GM03348 (cell line): ENCODE data around the gene NAT8L.

Source experiments
- DNase-seq: peaks from one replicate; pipeline ENCODE4 v3.0.0; 2012; ENCODE audit warnings: low spot score

The NAT8L gene

DNA sequence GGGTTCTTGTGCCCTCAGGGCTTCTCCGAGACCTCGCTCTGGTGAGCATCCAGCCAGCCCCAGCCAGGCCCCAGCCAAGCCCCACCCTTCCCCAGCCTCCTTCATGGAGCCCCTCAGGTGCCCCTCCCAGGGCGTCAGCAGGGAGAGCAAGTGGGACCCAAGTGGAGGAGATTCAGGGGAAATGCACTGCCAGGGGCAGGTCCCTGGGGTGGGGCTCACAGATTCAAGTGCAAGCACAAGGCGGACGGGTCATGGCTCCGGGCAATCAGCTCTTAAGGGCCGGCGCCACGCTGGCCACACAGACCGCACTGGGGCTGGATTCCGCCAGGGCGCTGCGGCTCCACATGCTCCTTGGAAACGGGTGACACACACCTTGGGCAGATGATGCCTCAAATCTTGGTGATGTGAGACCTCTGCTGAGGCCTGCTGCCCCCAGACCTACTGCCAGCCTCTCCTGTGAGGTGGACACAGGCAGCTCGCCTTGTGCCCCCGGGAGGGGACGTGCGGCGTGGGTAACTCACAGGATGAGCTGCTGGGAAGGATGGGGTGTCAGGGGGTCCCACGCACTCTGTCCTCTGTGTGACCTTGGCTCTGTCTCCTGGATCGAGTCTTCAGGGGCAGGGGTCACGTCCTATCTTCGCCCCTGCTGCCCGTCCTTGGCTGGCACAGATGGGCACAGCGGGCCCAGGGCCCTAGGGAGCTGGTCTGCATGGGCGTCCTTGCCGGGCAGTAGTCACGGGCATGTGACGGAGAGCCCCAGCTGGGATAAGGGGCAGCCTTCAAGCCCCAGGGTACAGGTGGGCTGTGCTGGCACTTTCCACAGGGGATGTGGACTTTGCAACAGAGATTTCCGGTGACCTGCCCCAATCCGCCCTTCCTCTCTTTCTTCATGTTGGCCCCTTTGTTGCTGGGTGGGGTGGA lies 17.1 kb downstream of the NAT8L start:
- DNase-seq: no peak

DNA sequence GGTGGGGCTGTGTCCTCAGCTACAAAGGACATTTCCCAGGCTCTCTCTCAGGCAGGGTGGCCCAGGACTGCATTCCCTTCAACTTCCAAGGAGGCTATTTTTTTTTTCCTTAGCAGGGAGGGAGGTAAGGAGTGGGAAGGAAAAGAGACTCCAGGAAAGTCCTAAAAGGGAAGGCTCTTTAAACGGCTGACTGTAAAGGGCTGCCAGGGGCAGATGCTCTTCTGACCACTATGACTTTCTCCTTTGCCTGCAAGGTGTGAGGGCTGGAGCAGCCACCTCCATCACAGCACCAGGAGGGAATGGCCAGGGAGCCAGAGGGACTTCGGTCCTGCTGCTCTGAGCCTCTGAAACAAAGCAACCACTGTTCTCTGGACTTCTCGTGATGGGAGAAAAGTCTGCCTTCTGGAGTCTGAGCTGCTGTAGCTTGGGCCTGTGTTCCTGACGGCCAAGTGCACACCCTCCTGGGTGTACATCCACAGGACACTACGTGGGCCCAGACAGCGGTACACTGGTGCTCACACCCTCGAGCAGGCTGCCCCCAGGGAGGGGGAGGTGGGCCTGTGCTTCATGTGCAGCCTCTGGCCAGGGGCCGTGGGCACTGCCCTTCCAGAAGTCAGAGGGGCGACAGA lies 17.9 kb downstream of the NAT8L start:
- DNase-seq: no peak

DNA sequence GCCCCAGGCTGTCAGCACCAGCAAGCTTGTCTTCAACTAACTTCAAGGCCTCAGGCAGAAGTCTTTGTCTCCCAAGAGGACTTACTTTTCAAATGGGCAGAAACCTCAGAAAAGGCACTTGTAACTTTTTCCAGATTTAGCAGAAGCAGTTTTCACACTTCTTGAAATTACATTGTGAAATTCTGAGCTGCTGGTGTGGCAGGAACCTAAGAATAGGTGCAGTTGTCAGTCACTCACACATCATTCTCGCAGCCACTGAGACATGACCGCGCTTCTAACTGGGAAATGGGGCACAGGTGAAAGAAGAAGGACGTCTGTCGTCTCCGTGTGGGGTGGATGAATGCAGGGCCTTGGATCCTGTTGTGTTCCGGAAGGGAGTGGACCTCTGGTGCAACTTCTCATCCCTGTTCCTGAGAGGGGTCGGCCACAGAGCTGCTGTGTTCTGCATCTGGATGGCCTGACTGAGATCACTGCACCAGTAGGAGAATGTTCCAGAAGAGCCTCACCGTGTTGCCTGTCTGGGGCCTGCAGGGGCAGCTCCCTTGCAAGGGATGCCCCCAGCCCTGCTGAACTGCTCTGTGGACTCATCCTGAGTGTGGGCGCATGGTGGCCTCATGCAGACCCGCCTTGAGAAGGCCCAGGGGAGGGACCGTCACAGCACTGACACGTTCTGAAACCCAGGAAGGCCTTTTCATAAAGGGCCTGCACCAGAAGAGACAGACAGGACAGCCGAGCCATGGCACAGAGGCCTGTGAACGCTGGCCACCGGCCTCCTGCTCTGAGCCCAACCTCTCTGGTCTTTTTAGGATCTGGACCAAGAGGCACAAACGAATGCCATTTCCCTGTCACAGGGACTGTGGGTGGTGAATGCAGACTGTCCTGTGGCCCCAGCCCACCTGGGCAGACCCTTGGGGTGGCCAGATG lies 18.7 kb downstream of the NAT8L start:
- no peak for DNase-seq

DNA sequence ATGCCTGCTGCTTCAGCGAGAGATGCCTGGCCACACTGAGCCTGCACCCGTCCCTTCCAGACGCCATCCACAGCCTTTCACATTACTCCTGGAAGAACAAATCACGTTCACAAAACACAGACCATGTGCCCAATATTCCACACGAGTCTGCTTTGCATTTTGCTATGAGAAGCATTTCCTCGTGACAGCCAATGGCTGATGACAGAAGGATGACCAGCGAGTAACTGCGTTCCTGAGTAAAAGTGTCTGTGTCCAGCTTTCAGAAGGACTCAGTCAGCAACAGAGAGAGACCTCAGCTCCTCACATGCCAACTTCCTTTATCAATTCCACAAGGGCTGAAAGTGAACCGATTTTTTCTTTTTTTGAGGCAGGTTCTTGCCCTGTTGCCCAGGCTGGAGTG lies 19.5 kb downstream of the NAT8L start:
- DNase-seq: no peak

DNA sequence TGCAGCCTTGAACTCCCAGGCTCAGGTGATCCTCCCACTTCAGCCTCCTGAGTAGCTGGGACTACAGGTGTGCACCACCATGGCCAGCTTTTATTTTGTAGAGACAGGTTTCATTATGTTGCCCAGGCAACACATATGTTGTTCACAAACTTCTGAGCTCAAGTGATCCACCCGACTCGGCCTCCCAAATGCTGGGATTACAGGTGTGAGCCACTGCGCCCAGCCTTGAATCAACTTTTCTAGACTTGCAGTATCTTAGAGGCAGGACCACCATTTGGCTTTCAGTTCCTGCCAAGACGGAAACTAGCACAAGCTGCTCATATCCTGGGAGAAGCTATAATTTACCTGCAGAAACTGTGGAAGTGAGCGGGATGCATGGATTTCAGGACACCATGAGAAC lies 19.9 kb downstream of the NAT8L start:
- no peak for DNase-seq

DNA sequence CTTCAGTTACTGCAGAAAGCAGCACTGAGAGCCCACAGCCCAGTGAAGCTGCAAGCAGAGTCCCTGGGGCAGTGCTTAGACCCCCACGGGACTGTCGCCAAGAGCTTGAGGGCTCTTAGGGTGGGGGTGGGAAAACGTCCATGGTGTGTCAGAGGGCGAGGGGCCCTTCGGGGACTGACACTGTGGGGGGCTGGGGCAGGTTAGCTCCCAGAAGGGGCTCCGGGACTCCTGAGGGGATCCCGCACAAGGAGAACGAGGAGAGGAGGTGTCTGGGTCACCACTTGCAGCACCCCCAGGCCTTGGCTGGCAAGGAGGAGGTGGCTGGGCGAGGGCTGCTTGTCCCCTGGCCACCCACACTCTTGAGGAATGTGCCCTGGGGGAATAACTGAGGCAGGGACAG lies 20.8 kb downstream of the NAT8L start:
- no peak for DNase-seq

DNA sequence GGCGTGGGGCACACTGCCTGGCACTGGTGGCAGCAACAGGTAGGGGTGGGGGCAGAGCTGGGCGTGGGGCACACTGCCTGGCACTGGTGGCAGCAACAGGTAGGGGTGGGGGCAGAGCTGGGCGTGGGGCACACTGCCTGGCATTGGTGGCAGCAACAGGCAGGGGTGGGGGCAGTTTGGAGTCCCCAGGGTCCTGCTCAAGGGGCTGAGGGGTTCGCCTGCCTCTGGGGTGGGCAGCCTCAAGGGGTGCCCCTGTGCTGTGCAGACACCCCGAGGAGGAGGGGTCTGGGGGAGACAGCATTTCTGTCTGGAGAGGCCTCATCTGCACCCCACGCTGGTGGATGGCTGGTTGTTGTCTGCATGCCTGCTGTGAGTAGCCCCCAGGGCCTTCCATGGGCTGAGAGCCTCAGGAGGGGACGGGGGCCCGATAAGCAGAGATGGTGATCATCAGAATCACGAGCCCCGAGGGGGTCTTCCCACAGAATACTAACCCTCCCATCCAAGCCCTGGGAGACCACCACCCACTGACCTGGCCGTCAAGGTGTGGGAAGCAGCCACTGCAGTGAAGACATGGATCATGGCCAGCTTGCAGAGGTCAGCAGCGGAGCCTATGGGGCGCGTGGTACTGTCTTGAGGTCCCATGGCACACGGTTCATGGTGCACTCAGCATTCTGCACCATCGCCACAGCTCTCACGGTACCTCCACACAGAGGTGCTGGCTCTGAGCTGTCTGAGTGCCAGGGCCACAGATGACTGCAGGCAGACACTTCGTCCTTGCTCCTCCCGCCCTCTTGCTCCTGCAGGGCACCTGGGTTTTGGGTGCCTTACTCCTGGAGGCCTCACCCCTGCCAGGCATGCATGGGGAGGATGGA lies 21.5 kb downstream of the NAT8L start:
- DNase-seq: no peak

DNA sequence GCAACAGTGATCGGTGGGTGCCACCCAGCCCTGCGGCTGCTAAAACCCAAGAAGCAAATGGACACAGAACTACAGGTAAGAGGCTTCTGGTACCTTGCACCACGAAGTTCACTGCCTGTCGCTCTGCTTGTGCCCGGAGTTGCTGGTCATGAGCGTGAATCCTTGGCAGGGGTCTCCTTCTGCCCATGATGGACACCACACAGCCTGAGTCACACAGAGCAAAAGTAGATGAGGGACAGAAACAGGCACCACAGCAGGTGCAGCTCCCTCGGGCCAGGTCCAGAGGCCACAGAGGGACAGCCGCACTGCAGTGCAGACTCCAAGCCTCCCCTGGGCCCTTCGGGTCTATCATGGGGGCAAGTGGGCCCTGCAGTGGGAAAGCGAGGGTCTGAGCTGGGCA lies 22.4 kb downstream of the NAT8L start:
- DNase-seq: no peak

DNA sequence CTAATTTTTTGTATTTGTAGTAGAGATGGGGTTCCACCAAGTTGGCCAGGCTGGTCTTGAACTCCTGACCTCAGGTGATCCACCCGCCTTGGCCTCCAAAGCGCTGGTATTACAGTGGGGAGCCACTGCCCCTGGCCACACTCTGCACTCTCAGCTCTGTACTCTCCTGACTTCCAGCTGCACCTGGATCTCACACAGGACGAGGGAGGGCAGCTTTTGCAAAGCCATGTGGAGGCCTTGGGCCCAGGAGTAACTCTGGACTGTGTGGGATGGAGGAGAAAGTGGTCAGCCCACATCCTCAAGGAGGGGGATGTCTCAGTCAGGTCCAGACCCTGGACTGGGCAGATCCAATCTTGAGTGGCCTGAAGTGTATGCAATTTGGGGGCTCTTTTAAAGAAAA lies 23.0 kb downstream of the NAT8L start:
- no peak for DNase-seq

DNA sequence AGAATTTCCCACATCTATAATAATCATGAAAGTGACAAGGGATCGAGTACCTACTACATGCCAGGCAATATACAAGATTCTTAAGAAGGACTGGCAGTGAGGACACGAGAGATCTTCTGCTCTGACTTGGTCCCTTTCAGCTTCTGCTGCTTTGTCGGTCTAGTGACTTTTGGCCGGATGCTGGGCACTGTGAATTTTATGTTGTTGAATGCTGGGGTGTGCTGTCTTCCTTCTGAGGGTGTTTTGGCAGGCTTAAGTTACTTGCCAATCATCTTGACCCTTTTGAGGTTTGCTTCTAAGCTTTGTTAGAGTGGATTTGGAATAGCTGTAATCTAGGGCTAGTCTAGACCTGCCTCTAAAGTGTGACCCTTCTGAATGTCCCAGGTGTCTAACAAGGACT lies 23.5 kb downstream of the NAT8L start:
- DNase-seq: no peak

DNA sequence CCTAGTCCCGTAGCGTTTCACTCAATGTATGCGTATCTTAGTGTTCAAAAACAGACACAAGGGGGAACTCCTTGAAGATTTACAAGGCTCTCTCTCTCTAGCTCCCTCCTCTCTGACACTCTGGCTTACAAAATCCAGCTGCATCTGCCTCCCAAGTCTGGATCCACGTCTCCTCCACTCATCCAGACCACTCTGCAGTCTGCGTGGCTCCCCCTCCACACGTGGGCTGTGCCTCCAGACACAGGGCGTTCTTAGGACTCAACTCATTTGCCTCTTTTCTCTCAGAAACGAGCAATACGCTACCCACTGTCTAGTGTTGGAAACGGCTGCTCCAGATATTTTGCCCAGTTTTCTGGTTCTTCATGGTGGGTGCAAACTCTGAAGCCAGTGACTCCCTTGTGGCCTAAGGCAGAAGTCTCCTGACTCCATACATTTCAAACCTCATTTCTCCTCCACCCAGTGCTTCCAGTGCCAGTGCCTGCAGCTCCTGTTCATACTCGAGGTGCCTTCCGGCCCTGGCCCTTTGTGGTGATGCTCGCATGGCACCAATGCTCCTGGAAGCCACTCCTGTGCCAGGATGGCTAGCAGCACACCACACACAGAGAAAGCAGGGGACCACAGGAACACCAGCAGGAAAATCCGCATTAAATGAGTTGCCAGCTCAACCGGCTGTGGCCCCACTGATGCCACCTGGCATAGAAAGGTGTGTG lies 24.1 kb downstream of the NAT8L start:
- no peak for DNase-seq

DNA sequence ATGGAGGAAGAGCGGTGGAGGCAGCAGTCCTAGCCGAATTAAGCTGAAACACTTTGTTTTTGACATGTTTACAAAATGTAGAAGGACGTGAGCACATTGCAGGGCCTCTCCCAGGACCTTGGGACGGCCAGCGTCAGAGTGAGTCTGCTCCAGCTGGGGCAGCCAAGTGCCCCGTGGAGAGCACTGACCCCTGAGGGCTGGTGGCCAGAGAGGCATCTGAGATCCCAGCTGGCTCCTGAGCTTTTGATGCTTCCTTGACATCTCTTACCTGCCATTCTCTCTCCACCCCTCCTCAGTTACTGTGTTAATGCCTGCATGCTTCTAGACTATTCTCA lies 24.7 kb downstream of the NAT8L start:
- DNase-seq: no peak

DNA sequence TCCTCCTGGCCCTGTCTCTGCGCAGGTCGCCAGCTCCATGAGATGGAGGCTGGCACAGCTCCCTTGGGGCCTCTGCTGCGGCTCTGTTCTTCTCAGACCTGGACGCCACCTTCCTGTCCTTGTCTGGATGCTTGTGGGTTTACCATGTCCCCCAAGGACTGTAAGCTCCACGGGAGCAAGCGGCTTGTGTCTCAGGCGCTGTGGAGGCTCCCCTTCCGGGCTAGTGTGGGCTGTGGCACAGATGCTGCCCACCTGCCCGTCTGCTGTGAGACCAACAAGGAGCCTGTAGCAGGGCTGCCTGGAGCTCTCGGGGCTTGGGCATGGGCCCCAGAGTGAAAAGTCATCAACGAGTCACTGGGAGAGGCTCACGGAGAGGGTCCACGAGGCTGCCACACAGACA lies 25.2 kb downstream of the NAT8L start:
- DNase-seq: no peak

DNA sequence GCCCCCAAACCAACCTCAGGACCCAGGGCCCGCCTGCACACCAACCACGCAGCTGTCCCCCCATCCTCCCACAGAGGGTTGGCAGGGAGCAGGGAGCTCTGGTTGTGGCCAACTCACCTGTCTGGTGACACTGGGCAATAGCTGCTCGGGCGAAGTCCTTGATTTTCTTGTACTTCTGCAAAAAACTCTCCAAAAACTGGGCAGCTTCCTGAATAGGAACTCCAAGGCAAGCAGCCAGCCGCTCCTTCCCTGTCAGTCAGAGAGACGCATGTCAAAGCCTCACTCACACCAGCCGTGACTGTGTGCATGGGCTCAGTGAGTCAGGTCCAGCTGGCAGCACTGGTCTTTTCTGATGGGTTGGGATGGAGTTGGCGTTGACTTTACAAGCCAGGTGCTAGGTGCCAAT lies 26.4 kb downstream of the NAT8L start:
- DNase-seq: no peak

DNA sequence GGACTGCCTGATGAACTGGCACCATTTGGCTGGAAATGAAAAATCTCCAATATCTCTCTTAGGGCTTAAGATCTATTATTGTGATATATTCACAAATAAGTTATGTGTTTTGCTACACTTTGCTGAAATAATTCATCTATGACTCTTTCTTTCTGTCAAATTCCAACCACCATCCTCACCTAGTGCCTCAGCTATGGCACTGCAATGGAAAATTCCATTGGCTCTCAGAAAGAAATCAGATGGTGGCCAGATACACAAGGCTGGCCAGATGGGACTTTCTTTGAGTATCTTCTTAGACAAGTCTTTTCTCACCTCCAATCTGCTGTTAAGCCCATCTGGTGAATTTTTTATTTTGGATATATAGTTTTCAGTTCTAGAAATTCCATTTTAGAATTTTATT lies 28.0 kb downstream of the NAT8L start:
- DNase-seq: no peak

DNA sequence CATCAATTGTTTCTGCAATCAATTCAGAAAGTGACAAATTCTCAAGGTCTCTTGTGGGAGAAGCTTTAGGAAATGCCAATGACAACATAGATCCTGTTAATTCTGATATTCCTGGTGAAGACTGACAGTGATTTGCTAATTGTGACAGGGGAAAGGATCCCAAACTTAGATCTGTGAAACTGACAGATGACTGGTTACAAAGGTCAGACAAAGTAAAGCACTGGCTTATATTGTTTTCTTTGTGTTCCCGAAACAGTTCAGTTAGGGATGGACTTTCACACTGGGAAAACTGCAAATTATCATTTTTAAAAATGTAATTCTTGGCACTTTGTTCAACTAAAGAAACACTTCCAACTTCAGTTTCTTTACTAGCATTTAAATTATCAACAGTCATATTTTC lies 30.1 kb downstream of the NAT8L start:
- no peak for DNase-seq

DNA sequence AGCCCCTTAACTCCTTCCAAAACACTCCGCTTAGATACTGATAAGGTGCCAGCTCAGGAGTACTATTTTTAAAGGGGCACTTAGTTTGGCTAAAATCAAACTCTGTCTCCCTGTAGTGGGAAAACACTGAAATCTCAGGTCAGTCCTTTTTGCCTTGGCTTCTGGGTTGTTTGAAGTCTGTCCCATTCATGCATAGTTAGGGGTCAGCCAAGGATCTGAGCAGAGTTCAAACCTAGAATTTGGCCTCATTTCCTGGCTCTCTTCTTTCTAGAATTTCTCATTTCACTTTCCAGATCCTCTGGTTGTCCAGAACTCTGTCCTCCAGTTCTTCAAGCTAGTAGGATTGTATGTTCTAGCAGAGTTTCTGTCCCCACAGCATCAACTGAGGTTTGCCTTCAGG lies 31.5 kb downstream of the NAT8L start:
- no peak for DNase-seq

DNA sequence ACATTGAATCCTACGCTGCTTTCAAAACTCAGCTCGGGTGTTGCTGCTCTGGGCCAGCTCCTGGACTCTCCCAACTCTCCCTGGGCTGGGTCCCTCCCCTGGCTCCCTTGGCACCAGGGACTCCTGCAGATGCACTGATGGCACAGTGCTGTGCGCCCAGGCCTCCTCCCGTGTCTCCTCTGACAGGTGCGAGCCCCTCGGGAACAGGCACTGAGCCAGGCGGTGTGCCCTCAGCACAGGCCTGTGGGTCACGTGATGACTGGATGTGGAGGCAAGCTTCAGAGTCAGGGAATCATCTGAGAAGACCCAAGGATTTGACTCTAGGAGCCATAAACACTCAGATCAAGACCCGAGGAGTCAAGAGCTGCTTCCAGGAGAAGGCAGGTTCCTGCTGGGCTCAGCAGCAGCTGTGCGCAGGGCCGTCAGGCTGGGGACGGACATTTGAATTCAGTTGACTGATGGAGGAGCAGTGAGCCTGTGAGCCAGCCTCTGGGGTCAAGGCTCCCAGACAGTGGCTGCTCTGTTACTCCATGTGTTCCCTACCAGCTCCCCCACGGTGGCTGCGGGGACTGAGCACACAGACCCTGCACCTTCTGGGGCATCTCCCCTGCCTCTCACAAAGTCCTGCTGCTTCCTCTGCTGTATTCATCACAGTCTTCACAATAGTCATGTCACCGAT lies 33.0 kb downstream of the NAT8L start:
- no peak for DNase-seq

DNA sequence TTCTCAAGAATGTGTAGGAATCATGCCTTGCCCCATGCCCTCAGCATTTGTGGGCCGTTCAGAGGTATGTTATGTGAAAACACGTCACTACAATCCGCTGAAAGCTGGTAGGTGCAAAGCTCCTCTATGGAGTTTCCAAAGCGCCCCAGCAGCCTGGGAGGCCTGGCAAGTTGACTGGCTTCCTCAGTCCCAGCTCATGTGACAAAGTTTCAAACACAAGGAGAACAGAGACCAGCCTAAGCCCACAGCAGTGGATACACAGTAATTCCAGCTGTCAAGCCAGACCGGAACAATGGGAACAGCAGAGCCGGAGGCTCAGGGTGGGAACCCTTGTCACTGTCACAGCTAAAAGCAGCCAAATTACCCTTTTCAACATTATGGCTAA lies 33.5 kb downstream of the NAT8L start:
- DNase-seq: no peak

DNA sequence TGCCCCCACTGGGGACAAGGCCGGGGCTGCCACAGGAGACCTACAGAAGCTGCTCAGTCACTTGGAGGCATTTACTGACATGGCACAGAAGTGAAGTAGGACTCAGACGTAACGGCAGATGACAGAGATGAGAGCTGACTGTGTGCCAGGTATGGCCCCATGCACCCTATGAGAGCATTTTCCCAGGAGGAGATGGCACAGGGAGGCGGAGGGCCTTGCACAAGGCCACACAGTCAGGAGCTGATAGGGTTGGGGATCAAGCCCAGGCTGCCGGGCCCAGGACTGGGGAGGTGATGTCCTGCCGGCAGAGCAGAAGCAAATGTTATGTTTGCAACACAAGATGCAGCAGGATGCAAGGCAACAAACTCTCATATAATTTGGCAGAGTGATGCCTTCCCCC lies 34.1 kb downstream of the NAT8L start:
- no peak for DNase-seq

DNA sequence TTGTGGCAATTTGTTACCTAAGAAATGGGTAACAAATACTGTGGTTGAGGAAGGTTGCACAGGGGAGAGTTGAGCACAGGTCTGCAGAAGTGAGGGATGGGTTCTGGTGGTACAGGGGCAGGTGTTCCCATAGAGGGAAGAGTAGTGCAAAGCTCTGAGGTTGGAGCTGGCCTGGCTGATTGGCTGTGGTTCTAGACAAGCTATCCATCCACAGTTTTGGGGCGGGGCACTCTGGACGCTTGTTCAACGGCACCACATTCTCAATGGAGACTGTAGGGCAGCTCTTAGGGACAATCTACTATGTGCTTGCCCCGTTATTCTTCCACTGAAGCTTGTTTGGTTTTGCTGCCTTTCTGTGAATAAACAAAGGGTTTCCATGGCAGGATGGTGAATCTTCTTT lies 35.4 kb downstream of the NAT8L start:
- DNase-seq: no peak
